Measurements from ENCODE around the gene CEMIP2.
"Not testable (repeated sequence)": the region's sequence is repeated elsewhere in the genome, so short reads cannot be mapped to it uniquely, and the experiment has no call there.

CEMIP2 gene

DNA sequence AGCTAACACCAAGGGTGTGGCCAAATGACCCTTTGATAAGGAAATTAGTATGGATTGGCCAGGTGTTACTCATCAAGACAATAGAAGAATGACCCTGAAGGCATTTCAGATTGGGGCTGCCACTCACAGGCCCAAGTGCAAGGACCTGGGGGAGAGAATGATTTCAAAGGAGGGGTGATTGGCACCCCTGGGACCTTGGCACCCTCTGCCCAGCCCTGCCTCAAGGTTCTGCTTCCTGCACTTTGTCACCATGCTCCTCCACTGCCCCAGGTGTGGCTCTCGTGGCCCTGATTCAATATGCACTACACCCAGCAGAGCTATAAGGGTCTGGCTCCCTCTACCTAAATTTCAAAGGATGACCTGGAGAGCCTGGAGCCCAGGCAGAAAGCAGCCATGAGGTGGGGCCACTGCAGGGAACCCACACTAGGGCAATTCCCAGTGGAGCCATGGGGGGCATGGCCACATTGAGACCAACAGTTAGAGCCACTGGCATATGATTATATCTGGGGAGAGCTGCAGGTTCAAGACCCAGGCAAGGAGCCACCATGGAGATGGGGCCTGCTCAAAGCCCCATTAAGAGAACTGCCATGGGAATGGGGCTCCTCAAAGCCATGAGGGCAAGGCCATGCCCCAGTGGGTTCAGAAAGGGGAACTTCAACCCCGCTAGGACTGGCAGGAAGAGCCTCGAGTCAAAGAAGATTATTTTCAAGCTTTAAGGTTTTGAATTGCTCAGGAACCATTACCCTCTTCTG, 93.0 kb downstream of the CEMIP2 start:
- no peak for DNase-seq

DNA sequence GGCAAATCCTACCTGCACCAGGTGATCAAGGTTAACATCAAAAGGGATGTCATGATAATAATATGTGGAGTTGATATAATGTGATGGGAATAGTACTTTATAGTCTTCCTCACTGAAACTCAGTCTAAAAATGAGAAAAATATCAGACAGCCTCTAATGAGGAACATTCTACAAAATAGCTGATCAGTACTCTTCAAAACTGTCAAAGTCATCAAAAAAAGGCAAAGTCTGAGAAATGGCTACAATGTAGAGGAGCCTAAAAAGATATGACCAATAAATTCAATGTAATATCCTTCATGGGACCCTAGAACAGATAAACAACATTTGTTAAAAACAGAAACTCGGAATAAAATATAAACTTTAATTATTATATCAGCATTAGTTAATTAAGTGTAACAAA, 95.7 kb downstream of the CEMIP2 start:
- DNase-seq, result no peak

DNA sequence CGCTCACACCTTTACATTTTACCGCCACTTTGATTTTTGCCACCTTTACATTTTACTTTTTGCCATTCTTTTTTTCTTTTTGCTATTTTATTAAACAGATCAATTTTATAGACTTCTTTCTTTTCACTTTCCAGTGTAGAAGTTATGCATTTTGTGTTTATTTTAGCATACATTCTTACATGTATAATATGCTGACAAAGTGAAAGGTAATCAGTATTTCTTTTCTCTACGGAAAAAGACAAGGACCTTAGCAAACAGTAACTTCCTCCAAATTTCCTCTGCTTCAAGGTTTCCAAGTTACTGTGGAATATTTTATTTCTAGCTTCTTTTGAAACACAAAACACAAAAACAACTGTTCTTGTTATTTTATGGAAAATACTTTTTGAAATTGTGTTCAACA, 97.0 kb downstream of the CEMIP2 start:
- no peak for DNase-seq

DNA sequence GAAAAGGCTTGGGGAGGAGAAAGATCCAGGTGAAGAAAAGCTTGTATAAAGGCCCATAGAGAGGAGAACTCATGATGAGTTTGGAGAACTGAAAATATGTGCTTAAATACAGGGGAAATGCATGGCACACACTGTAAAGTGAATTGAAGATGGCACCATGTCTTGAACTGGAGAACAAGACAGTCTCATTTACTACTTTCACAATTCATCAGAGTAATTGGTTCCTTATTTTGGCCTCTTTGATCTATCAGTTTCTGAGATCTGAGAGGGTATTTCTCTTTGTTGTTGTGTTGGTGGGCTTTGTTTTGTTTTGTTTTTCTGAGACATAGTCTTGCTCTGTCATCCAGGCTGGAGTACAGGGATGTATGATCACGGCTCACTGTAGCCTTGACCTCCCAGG, 98.2 kb downstream of the CEMIP2 start:
- no peak for DNase-seq

DNA sequence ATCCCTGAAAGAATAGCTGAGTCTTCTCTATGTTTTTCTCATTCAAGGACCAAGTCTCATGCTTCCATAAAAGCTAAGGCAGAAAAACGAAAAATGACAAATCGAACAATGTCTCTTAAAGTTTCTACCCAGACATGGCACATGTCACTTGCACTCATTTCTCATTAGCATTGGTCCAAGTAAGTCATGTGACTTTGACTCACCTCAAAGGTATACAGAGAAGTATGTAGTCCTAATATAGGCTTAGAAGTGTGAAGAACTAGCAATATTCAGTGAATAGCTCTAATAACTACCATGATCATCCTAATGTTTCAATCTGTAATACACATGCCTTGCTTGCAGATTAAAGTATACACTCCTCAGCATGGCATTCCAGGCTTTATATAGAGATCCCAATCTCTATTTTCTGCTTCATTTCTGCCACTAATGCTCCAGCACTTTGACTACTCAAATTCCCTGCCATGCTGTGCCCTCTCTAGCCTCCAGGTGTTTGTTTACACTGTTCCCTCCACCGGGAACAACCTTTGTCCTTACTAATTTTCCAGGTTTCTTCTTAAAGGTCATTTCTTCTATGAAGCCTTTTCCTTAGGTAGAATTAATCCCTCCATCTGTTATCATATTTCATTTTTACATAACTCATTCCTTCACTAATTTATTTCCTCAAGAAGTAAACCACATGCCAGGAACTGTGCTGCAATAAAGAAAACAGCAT, 98.9 kb downstream of the CEMIP2 start:
- no peak for DNase-seq

DNA sequence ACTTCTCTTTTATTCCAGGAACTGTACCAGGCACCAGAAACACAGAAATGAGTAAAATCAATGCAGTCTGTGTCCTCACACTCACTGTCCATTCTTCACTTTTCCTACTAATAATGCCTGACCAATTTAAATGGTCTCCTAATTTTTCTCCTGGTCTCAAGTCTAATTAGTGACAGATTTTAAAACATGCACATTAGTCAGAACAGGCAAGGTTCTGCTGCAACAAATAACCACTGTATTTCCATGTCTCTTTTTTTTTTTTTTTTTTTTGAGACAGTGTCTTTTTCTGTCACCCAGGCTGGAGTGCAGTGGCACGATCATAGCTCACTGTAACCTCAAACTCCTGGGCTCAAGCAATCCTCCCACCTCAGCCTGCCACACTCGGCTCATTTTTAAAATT, 99.6 kb downstream of the CEMIP2 start:
- DNase-seq, result no peak

GRCh38 chr9:71665247-71665646, 103.1 kb downstream of the CEMIP2 start:
- no peak for DNase-seq

DNA sequence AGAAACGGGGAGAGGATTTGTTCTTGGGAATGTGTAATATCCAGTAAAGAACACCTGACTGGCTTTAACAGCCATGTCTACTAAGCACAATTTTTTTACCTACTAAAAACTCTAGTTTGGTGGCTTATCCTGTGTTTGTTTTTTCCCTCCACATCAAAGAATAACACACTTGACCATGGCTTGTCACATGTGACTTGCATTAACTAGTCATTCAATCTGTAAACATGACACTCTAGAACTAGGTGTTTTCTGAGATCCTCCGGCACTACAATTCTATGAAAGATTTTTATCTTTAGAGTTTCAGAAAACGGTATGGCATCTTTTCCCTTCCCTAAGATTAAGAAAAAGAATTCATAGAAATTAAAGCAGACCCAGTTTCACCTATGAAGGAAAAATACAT, 103.7 kb downstream of the CEMIP2 start:
- no peak for DNase-seq

- no peak for DNase-seq
These were observed 104.3 kb downstream of the CEMIP2 start for GRCh38 chr9:71663931-71664459.

- DNase-seq, result no peak
These were observed 105.1 kb downstream of the CEMIP2 start for GRCh38 chr9:71663216-71663615.

- no peak for DNase-seq
These were observed 106.2 kb downstream of the CEMIP2 start for GRCh38 chr9:71662082-71662481.

GRCh38 chr9:71657276-71657675, 111.0 kb downstream of the CEMIP2 start:
- DNase-seq, result not testable (repeated sequence)

GRCh38 chr9:71656496-71656895, 111.8 kb downstream of the CEMIP2 start:
- DNase-seq, result no peak

GRCh38 chr9:71655778-71656177, 112.5 kb downstream of the CEMIP2 start:
- DNase-seq, result no peak

GRCh38 chr9:71655141-71655540, 113.2 kb downstream of the CEMIP2 start:
- no peak for DNase-seq

GRCh38 chr9:71652480-71652879, 115.8 kb downstream of the CEMIP2 start:
- no peak for DNase-seq

GRCh38 chr9:71648453-71648852, 119.9 kb downstream of the CEMIP2 start:
- no peak for DNase-seq

GRCh38 chr9:71647094-71647591, 121.2 kb downstream of the CEMIP2 start:
- no peak for DNase-seq

GRCh38 chr9:71646131-71646530, 122.2 kb downstream of the CEMIP2 start:
- DNase-seq, result no peak

- no peak for DNase-seq
These were observed 123.4 kb downstream of the CEMIP2 start for GRCh38 chr9:71644819-71645362.

DNA sequence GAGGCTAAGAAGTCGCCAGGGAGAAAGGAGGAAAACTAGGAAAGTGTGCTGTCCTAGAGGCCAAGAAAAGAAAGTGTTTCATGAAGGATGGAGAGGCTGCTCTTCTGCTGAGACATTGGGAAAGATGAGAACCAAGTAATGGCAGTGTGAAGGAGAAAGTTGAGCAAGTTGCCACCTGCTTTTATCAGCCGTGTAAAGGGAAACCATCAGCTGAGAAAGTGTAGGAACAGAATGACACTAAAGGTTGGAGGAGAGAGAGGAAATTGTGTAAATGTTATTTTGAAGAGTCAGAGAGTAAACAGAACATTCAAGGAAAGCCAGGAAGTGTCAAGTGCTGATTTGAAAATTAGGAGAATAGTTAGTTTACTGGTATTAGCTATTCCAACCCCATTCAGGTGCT, 125.0 kb downstream of the CEMIP2 start:
- DNase-seq, result no peak

GRCh38 chr9:71642056-71642455, 126.3 kb downstream of the CEMIP2 start:
- no peak for DNase-seq

DNA sequence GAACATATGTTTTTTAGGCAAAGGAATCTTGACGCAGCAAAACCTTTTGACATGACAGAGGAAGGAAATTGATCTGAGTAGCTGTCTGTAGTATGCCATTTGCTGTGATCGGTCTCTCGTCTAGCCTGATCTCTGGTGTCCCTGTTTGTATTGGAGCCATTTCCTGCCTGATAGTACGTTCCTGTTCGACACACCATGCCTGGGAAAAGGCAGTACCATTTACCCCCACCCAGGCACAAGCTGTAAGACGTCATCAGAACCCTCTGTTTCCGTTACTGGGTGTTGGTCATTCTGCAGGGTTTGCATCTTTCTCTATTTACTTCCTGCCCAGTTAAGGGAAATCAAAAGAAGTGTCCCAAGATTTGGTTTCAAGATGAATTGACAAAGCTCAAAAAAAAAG, 129.7 kb downstream of the CEMIP2 start:
- no peak for DNase-seq

DNA sequence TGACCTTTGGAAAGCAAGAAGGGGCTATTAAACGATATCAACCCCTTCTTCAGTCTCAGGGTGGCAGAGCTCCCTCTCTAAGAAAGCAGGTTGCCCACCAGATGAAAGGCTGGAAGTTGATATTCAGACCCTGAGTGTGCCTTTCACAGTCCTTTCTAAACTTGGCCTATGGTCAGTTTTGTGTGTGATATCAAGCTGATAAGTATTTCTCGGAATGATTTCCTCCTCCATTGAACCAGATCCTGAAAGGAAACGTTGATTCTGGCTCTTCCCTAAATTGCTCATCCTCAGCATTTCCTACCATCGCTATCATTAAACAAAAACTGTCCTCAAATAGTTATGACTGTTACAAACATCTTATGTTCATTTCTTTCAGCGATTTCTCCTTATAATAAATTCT, 130.4 kb downstream of the CEMIP2 start:
- no peak for DNase-seq
